NCI-H1092 (cell line): ENCODE data around the gene ATP13A4.

Experiments used
- DNase-seq: peaks from one replicate; lab custom pipeline; 2025; lab: John Stamatoyannopoulos, UW

Gene ATP13A4, protein sequence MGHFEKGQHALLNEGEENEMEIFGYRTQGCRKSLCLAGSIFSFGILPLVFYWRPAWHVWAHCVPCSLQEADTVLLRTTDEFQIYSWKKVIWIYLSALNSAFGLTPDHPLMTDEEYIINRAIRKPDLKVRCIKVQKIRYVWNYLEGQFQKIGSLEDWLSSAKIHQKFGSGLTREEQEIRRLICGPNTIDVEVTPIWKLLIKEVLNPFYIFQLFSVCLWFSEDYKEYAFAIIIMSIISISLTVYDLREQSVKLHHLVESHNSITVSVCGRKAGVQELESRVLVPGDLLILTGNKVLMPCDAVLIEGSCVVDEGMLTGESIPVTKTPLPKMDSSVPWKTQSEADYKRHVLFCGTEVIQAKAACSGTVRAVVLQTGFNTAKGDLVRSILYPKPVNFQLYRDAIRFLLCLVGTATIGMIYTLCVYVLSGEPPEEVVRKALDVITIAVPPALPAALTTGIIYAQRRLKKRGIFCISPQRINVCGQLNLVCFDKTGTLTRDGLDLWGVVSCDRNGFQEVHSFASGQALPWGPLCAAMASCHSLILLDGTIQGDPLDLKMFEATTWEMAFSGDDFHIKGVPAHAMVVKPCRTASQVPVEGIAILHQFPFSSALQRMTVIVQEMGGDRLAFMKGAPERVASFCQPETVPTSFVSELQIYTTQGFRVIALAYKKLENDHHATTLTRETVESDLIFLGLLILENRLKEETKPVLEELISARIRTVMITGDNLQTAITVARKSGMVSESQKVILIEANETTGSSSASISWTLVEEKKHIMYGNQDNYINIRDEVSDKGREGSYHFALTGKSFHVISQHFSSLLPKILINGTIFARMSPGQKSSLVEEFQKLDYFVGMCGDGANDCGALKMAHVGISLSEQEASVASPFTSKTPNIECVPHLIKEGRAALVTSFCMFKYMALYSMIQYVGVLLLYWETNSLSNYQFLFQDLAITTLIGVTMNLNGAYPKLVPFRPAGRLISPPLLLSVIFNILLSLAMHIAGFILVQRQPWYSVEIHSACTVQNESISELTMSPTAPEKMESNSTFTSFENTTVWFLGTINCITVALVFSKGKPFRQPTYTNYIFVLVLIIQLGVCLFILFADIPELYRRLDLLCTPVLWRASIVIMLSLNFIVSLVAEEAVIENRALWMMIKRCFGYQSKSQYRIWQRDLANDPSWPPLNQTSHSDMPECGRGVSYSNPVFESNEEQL

DNA sequence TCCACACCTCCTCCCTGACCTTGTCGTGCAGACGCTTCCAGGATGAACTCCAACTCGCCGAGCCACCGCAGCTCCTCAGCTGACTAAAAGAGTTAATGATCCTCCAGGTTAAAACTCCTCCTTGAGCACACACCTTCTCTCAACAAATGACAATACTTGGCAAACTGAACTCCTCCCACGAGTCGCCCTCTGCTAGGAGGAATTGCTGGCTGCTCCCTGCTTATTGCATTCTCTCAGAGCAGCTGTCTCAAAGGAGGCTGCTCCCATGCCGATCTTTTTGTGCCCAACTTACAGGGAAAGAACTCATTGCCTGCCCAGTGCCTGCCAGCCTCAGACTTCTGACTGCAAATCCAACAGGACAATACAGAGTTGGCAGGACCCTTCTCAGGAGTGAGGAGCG, at the start of gene ATP13A4:
Gene ATP13A4 (minus strand): TSS at position 85 of the 400 bp plus-strand sequence. CDS start 96 bp downstream, outside the sequence.
- DNase-seq: no peak

DNA sequence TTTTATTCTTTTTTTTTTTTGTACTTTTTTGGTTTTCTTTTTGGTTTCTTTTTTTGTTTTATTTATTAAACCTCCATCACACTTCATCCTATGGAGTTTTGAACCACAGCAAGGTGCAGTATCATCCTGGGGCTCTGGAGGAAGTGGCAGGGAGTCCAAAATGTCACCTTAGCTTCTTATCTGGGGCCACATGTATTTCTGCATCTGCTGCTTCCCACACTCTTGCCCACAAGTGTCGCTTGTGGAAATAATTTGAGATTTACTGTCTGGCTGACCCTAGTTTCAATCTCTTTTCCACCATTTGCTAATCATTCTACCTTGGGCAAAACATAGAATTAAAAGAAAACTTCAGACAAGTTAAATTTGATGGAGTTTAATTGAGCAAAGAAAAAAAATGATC, 44.7 kb upstream of the ATP13A4 start:
- no peak for DNase-seq

DNA sequence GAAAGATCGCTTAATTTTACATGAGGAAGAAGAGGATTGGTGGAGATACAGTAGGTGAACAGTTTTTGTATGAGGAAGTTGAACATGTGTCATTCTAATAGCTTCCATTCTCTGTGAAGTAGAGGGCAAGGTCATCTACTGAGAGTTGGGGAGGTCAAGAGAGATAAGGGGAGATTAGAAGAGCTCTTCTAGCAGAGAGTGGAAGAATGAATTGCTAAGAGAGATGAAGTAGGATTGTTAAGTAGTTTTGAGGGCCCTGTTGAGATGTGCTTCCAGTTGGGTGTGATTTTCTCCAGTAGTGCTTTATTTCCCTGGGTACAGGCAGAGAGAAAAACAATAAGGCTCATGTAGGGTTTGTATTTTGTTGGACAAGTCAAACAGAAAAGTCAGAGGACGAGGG, 43.5 kb upstream of the ATP13A4 start:
- no peak for DNase-seq

DNA sequence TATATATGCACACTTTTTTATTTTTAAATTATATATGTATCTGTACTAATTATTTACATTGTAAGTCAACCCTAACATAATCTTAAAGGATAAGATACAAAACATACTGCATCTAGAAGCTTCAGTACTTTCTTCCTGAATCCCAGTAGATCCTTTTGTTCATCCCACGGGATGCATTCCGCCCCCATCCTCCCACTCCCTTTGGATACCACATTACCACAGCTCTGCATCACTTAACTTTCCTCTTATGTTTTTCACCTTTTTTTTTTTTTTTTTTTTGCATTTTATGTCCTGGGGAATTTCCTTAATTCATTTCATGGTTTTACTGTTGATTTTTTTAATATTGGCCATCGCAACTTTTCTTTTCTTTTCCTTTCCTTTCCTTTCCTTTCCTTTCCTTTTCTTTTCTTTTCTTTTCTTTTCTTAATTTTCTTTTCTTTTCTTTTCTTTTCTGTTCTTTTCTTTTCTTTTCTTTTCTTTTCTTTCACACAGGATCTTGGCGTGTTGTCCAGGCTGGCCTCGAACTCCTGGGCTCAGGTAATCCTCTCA, 41.3 kb upstream of the ATP13A4 start:
- DNase-seq: no peak

DNA sequence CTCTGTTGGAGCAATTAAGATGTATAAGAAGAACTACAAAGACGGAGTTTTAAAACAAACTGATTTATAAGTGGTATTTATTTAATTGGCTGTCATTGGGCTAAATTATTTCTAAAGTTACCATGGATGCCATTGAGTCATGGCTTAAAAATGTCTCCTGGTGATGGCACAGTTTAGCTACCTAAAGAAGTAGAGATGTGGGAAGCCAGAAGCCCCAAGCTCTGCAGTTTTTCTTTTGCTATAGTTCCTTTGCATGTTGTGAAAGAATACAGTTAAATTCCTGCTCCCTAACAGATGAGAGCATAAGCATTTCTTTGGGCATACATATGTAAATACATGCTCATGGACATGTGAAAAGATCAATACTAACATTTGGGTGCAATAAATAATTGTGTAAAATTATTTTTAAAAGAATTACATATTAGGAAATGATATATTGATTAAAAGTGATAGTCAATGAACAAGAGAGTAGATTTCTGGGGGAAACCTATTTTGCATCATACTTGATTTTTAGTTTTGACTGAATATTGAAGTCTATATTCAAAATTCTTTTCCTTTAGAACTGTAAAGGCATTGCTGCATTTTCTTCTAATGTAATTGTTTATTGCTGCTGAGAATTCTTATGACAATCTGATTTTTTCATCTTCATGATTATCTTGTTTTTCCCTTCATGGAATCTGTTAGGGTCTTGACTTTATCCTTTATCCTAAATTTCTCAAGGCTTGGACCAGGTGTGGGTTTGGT, 40.4 kb upstream of the ATP13A4 start:
- no peak for DNase-seq

DNA sequence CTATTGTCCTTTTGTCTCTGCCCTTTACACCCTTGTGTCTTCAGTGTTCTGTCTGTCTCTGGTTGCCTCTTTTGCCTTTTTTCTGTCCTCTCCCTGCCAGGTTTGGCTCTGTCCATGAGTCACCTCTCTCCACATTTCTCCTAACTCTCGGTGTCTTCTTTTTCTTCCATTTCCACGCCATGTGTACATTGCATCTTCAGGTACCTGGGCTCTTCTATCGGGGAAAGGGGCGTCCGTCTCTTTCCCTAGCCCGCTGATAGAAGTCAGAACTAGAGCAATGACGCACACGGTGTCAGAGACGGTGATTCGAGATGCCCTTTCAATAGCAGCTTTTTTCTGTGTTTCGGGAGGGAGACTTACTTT, 39.0 kb upstream of the ATP13A4 start:
- DNase-seq: no peak

DNA sequence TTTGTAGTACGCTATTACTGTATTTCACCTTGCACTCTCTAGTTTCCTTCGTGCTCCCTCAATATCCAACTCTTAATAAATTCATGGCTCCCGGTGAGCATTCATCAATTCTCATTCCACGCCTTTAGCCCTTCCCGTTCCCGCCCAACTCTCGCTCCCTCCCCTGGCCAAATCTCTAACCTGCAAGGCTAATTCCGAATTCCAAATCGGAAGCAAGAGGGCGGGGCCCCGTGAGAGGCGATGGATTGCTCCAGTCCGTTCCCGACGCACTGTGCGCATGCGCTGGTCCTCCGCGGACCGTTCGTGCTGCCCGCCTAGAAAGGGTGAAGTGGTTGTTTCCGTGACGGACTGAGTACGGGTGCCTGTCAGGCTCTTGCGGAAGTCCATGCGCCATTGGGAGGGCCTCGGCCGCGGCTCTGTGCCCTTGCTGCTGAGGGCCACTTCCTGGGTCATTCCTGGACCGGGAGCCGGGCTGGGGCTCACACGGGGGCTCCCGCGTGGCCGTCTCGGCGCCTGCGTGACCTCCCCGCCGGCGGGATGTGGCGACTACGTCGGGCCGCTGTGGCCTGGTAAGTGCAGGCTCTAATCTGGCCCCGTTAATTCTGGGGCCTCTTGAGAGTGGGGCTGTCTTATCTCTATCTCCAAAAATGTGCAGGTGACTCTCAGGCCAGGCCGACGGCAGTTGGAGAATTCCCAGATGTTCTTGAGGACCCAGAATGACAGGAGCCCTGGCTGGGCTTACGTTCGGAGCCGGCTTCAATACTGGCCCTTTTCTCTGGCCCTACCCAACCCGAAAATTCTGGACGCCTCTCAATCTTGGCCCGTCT, 38.4 kb upstream of the ATP13A4 start, which contains the start of gene OPA1:
Gene OPA1 (plus strand): TSS at position 368 of the 827 bp plus-strand sequence. CDS start 170 bp downstream, at position 538.
- peak; percentile 100 for DNase-seq

DNA sequence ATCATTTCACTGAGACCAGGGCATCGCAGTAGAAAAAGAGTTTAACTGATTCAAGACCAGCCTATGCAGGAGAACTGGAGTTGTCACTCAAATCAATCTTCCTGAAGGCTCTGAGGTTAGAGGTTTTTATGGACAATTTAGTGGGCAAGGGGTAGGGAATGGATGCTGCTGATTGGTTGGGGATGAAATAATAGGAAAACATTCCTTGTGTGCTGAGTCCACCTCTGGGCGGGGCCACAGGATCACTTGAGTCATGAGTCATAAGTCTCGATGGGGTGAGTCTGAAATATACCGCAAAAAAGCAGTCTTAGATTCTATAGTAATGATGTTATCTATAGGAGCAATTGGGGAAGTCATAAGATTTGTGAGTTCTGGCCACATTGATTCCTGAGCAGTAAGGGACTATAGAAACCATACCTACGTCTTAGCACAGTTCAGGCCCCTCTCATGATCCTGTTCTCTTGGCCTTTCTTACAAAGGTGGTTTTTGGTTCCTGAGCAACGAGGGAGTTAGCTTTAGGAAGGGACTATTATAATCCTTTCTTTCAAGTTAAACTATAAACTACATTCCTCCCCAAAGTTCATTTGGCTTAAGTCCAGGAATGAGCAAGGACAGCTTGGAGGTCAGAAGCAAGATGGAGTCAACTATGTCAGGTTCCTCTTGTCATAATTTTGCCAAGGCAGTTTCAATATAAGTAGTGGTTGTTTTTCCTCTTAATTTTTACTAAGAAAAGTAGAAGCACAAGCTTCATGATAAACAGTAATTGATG, 35.6 kb upstream of the ATP13A4 start:
- no peak for DNase-seq

DNA sequence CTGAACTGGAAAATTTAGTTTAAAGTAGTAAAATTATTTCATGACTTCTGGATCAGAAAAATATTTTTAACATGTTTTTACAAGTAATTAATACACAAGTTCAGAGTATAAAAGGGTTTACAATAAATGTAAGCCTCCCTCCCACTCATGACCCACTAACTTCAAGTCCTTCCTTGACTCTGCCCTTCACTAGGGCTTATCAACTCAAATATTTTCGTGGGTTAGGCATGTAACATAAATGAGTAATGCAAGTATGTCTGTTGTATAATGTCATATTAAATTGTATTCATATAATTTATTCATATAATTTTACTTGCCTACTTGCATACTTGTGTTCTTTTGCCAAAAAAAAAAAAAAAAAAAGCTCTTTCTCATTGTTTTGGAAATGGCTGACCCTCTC, 34.9 kb upstream of the ATP13A4 start:
- DNase-seq: no peak

DNA sequence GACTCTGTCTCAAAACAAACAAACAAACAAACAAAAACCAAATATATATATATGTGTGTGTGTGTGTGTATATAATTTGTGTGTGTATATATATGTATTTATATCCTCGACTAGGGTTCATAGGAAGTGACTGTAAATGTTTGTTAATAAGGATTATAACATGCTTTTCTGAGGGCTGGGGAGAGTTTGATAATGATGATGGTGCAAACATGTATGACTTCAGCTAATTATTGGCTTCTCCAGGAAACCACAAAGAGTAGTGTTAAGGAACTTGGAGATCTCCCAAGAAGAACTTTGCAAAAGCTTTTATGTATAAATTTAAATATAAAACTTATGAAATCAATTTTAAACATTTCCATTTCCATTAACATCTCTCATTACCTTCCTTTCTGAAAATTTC, 34.4 kb upstream of the ATP13A4 start:
- no peak for DNase-seq

DNA sequence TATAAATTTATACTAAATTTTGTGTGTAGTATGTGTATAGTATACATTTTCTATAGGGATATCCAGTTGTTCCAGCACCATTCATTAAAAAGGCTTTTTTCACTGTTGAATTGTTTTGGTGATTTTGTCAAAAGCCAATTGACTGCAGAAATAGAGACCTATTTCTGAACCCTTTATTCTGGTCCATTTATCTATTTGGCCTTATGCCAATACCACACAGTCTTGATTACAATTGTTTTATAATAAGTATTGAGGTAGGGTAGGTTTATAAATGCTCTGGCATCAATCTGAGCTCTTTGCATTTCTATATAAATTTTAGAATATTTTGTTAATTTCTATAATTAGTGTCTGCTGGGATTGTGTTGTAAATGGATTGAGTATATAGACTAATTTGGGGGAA, 31.8 kb upstream of the ATP13A4 start:
- DNase-seq: no peak

DNA sequence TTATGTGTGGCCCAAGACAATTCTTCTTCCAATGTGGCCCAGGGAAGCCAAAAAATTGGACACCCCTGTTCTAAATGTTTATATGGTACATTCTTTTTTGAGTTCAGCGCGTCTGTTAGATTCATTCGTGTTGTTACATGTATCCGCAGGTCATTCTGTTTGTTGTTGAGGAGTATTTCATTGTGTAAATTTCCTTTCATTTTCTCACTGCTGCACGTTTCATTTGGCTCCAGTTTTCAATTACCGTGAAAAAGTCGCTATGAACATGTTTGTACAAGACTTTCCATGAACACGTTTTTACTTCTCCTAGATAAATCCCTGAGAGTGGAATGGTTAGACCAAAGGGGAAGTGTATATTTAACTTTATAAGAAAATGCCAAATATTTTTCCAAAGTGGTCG, 30.8 kb upstream of the ATP13A4 start:
- DNase-seq: no peak

DNA sequence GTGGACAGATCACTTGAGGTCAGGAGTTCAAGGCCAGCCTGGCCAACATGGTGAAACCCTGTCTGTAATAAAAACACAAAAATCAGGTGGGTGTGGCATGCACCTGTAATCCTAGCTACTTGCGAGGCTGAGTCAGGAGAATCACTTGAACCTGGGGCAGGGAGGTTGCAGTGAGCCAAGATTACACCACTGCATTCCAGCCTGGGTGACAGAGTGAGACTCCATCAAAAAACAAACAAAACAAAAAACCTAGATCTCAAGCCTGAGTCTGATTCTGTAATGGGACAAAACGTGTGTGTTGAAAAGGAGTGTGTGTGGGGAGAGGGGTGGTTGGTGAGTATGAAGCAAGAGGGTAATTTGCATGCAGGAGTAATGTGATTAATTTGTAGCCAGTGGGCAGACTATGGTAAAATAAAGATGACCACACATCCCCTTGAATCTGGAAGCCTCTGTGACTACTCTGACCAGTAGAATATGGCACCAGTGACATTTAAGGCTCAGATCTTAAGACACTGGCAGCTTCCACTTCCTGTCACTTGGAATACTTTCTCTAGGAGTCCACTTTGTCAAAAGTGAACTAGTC, 19.9 kb upstream of the ATP13A4 start:
- no peak for DNase-seq

DNA sequence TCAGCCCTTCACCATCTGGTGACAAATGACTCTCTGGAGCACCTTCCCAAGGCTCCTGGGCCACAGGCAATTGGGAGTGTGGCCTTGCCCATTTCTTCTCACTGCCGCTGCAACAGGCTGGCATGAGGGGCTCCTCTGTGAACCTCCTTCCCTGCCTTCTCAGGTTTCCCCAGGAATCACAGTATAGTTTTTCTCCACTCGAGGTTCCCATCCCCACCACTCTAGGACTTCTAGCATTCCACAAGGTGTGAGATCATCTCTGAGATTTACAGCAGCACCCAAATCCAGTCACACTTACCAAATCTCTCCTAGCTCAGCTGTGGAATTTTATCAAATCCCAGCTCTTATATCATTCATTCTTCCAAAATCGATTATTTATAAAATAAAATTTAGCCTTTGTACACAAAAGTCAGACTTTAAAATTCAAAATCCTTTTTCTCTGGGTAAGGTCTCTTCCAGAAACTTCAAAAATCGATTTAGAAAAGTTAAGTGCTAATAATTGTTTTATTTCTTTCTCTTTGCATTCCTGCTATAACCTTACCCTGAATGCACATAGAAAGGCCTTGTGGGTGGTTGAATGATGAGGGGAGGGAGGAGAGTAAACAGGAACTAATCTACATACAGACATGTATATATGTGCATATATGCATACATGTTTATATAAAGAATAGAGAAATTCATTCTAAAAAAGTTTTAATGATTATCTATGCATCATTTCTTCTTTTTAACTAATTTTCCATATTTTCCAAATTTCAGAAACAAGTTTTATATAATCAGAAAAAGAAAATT, 18.9 kb upstream of the ATP13A4 start:
- DNase-seq: no peak

DNA sequence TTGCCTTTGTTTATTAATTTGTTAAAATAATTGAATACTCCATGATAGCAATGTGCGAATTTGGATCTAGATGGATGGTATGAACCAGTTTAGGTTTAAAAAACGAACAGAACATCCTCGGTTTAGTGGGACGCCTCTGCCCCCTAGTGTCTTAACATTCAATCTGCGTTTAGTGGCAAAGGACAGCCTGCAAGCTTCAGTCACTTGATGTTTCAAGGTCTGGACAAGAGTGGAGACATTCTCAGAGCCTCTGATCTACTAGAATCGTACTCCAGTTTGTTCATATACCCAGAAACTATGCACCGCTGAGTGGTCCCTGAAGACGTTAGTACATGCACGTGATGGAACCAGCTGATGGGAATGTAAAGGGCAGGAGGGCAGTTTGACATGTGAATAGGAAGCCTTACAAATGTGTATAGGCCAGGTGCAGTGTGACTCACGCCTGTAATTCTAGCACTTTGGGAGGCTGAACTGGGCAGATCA, 17.8 kb upstream of the ATP13A4 start:
- peak; percentile 49 for DNase-seq

DNA sequence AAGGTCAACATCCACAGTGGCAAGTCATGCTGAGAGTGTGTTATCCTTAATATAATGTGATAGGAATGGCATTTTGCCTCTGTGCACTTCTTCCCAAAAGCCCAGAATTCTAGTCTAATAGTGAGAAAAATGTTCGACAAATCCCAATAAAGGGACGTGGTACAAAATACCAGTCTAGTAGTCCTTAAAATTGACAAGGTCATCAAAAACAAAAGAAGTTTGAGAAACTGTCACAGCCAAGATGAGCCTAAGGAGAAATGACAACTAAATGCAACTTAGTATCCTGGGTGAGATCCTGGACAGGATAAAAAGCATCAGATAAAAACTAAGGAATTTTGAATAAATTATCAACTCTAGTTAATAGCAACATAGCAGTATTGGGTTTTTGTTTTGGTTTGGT, 14.4 kb upstream of the ATP13A4 start:
- no peak for DNase-seq

DNA sequence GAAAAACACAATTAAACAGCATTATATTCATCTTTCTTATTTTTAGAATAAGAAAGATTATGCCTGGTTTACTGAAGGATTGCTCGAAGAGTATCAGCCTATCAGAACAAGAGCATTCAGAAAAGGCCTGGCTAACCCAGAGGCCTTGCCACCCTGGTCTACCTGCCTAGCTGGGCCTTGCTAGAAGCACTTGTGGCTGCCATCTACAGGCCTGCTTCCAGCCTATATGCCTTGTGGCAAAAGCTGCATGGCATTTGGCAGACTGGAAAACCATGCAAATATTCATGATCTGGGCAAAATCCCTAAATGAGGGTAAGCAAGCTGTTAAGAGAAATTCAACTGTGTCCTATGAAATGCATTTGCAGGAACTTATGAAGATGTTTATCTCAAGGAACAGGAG, 9.3 kb upstream of the ATP13A4 start:
- DNase-seq: peak; percentile 46

DNA sequence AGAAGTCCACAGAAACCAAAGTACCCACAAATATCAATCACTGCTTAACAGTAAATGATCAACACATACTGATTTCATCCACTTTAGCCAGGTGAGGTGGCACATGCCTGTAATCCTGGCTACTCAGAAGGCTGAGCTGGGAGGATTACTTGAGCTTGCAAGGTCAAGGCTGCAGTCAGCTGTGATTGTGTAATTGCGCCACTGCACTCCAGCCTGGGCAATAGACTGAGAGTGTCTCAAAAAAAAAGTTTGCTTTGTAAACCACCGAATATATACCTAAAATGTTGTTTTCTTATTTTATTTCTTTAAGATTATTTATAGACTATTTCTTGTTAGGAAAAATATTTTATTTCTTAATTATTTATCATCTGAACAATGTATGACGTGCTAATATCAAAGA, 8.7 kb upstream of the ATP13A4 start:
- no peak for DNase-seq
